ENCODE measurements around the gene IL9. TPM values are rescaled to one million over a fixed set of nuclear protein-coding genes. Genes with fewer than 3 reads are reported as not detected.
A peak's percentile ranks its signal among the peaks of the same experiment; 100 is the strongest.

The IL9 gene
- total RNA-seq, 2 donors from 2014 or later, result not detected

GRCh38 chr5:135937245-135937911 is 41.7 kb upstream of the IL9 start:
- Histone ChIP-seq H3K4me1 (no peaks in the 10 kb centered on the region), H3K9me3 (no peaks in the 10 kb centered on the region), H3K9ac (ENCODE audit: low read depth in 2 of 2, low read length in 2 of 2) (no peak overlapping the region), H3K27me3 (no peaks in the 10 kb centered on the region), H3K27ac (no peak overlapping the region), H3K4me3 (no peak overlapping the region), H3K36me3 (no peaks in the 10 kb centered on the region)
- intact Hi-C loops (cut with DNase I), result no loop called here
- no peak for DNase-seq
- no peak for TF ChIP-seq CTCF (IDR thresholded peaks at IDR 0.05)

GRCh38 chr5:135934939-135935338 is 39.3 kb upstream of the IL9 start:
- H3K9me3 ChIP-seq, result no peaks in the 10 kb centered on the region
- DNase-seq, result no peak
- intact Hi-C loops (cut with DNase I), result no loop called here

GRCh38 chr5:135930949-135931295 is 35.3 kb upstream of the IL9 start:
- no peak for TF ChIP-seq CTCF (IDR thresholded peaks at IDR 0.05)
- H3K9me3 ChIP-seq, result no peaks in the 10 kb centered on the region
- no peak overlapping the region for H3K9ac ChIP-seq (ENCODE audit: low read depth in 2 of 2, low read length in 2 of 2)
- H3K27ac ChIP-seq, result no peak overlapping the region
- H3K4me1 ChIP-seq, result no peaks in the 10 kb centered on the region
- no peak for DNase-seq
- no peaks in the 10 kb centered on the region for H3K36me3 ChIP-seq
- H3K27me3 ChIP-seq, result peaks cover 28% of the 10 kb centered on the region
- intact Hi-C loops (cut with DNase I), result no loop called here
- no peak overlapping the region for H3K4me3 ChIP-seq

More at GRCh38 chr5:135934939-135935338, 39.3 kb upstream of the IL9 start:
- no peak overlapping the region for H3K4me3 ChIP-seq
- H3K27me3 ChIP-seq, result peaks cover 20% of the 10 kb centered on the region
- no peak overlapping the region for H3K27ac ChIP-seq
- TF ChIP-seq CTCF (IDR thresholded peaks at IDR 0.05), result no peak
- H3K36me3 ChIP-seq, result no peaks in the 10 kb centered on the region
- no peak overlapping the region for H3K9ac ChIP-seq (ENCODE audit: low read depth in 2 of 2, low read length in 2 of 2)
- no peaks in the 10 kb centered on the region for H3K4me1 ChIP-seq

- intact Hi-C loops (cut with DNase I), result no loop called here
- no peak for DNase-seq
- no peaks in the 10 kb centered on the region for H3K4me1 ChIP-seq
- no peak overlapping the region for H3K9ac ChIP-seq (ENCODE audit: low read depth in 2 of 2, low read length in 2 of 2)
- no peaks in the 10 kb centered on the region for H3K36me3 ChIP-seq
- H3K27ac ChIP-seq, result no peak overlapping the region
- H3K9me3 ChIP-seq, result no peaks in the 10 kb centered on the region
- no peak for TF ChIP-seq CTCF (IDR thresholded peaks at IDR 0.05)
- H3K27me3 ChIP-seq, result peaks cover 28% of the 10 kb centered on the region
- H3K4me3 ChIP-seq, result peak overlapping the region; percentile 17
Measured at GRCh38 chr5:135930029-135930948, 34.6 kb upstream of the IL9 start.

GRCh38 chr5:135921388-135921787 is 25.7 kb upstream of the IL9 start:
- no peak for TF ChIP-seq CTCF (IDR thresholded peaks at IDR 0.05)
- no peak overlapping the region for H3K4me3 ChIP-seq
- no peaks in the 10 kb centered on the region for H3K9me3 ChIP-seq
- H3K4me1 ChIP-seq, result no peaks in the 10 kb centered on the region
- intact Hi-C loops (cut with DNase I), result no loop called here
- no peak for DNase-seq
- no peak overlapping the region for H3K27ac ChIP-seq
- no peaks in the 10 kb centered on the region for H3K36me3 ChIP-seq
- no peaks in the 10 kb centered on the region for H3K27me3 ChIP-seq
- no peak overlapping the region for H3K9ac ChIP-seq (ENCODE audit: low read depth in 2 of 2, low read length in 2 of 2)
